ACC112 (cell line): Measurements from ENCODE around the gene XRCC5.

Experiments used
- H2AFZ ChIP-seq: fragments of 200-600 bp; sonication (generic); one replicate; pipeline ENCODE4 v1.6.0; 2017; ENCODE audit warnings: antibody characterized with exemption, low read length; ENCODE audit not compliant: unreplicated experiment
- H3K27ac ChIP-seq: fragments of 200-600 bp; sonication (generic); 2 replicates; pipeline ENCODE4 v1.5.1; 2014; ENCODE audit warnings: low read depth, mild to moderate bottlenecking, antibody characterized with exemption, low read length, moderate library complexity
- H3K27me3 ChIP-seq: fragments of 200-600 bp; sonication (generic); 2 replicates; pipeline ENCODE4 v1.6.1; 2014; ENCODE audit warnings: mild to moderate bottlenecking, antibody characterized with exemption, low read length, moderate library complexity, mixed read lengths; ENCODE audit not compliant: insufficient read depth
- H3K36me3 ChIP-seq: fragments of 200-600 bp; sonication (generic); 2 replicates; pipeline ENCODE4 v1.6.1; 2016; ENCODE audit warnings: mild to moderate bottlenecking, antibody characterized with exemption, low read length, moderate library complexity, mixed read lengths; ENCODE audit not compliant: insufficient read depth
- H3K4me1 ChIP-seq: fragments of 200-600 bp; sonication (generic); one replicate; pipeline ENCODE4 v1.6.1; 2016; ENCODE audit warnings: low read length, mixed read lengths; ENCODE audit not compliant: insufficient read depth, unreplicated experiment, control insufficient read depth
- H3K4me3 ChIP-seq: fragments of 200-600 bp; sonication (generic); 2 replicates; pipeline ENCODE4 v1.5.1; 2014; ENCODE audit warnings: mild to moderate bottlenecking, low read depth, low read length
- H3K79me2 ChIP-seq: fragments of 200-600 bp; sonication (generic); one replicate; pipeline ENCODE4 v1.6.0; 2016; ENCODE audit warnings: low read length; ENCODE audit not compliant: control insufficient read depth, unreplicated experiment, insufficient read depth

Gene XRCC5

DNA sequence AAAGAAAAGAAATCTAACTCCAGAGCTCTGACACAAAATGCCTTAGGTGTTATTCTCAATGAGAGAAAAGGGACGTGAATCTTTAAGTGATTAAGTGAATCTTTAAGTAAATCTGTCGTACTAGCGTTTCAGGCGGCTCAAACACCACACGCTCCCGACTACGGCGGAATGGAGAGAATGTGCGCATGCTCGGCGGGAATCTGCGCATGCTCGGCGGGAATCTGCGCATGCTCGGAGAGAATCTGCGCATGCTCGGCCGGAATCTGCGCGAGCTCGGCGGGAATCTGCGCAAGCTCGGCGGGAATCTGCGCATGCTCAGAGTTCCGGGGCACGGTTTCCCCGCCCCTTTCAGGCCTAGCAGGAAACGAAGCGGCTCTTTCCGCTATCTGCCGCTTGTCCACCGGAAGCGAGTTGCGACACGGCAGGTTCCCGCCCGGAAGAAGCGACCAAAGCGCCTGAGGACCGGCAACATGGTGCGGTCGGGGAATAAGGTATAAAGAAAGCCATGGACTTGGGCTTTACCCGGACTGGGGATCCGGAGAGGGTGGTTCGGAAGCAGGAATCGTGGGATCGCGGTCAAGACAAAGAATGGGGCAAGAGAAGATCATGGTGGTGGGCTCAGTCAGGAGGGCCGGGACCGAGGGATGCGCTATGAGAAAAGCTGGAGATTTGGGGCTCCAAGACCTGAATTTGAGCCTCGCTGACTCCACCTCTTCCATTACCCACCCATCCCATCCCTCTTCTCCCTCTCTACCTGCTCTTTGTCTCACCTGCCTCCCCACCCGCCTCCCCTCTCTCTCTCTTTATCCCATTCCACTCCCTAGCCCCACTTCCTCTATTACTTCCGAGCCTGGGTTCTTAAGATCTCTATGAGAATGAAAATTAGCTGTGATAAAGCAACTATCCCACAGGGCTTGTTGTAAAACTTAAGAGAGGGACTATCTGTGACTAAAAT is at the start of gene XRCC5:
XRCC5 (plus strand) TSS at position 382 of the 955 bp plus-strand sequence; CDS start at position 471, 89 bp downstream.
- Histone ChIP-seq H3K36me3 (peaks cover 25% of the 10 kb centered on the region), H3K27me3 (no peaks in the 10 kb centered on the region), H3K4me1 (peaks cover 28% of the 10 kb centered on the region), H3K79me2 (peaks cover 44% of the 10 kb centered on the region), H3K4me3 (peak within 1 kb of the TSS; percentile 99), H2AFZ (peak within 1 kb of the TSS; percentile 85), H3K27ac (peak within 1 kb of the TSS; percentile 81)

DNA sequence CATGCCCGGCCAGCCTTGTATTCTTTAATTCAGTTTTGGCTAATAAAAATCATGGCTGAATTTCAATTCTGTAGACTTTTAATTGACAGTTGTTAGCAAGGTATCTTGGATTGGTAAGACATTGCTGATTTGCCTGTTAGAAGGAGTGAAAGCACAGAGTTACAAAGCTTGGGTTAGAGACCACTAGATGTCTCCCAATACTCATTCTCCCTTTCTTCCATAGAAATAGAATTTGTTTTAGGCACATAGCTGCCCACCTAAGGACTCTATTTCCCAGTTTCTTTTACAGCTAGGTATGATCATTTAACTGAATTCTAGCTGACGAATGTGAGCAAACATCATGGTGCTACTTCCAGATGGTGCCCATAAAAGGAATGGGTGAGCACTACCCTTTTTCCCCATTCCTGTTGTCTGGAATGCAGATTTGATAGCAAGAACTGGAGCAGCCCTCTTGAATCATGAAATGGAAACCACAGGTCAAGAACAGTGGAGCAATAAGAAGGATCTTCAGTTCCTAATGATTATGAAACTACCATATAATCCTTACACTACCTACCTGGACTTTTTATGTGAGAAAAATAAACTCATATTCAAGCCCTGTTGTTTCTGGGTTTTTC is 45.0 kb upstream of the XRCC5 start:
- H3K79me2 ChIP-seq: no peaks in the 10 kb centered on the region
- no peaks in the 10 kb centered on the region for H3K27me3 ChIP-seq
- no peak overlapping the region for H3K27ac ChIP-seq
- no peak overlapping the region for H2AFZ ChIP-seq
- peaks cover 5% of the 10 kb centered on the region; the same call in 1 of the 2 replicates for H3K36me3 ChIP-seq
- peaks cover 16% of the 10 kb centered on the region for H3K4me1 ChIP-seq
- H3K4me3 ChIP-seq: no peak overlapping the region

DNA sequence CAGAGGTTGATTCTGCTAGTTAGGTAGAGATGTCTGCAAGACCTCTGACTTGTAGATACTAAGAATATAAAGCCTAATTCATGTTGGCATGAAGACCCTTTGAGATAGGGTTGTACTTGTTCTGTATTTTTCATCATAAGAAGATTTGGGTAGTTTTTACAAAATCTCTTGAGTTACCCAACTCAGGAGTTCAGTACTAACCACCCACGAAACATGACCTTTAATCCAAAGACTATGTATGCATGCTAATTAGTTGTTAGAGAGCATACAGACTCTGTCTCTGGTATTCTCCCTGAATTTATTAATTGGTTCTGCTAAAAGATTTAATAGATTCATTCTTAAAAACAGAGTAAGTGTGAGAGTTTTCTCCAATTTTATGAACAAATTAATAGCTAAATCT is 44.5 kb upstream of the XRCC5 start:
- Histone ChIP-seq H3K36me3 (peaks cover 5% of the 10 kb centered on the region; the same call in 1 of the 2 replicates), H3K27me3 (no peaks in the 10 kb centered on the region), H3K4me1 (peaks cover 16% of the 10 kb centered on the region), H3K27ac (no peak overlapping the region), H2AFZ (no peak overlapping the region), H3K79me2 (no peaks in the 10 kb centered on the region), H3K4me3 (no peak overlapping the region)

DNA sequence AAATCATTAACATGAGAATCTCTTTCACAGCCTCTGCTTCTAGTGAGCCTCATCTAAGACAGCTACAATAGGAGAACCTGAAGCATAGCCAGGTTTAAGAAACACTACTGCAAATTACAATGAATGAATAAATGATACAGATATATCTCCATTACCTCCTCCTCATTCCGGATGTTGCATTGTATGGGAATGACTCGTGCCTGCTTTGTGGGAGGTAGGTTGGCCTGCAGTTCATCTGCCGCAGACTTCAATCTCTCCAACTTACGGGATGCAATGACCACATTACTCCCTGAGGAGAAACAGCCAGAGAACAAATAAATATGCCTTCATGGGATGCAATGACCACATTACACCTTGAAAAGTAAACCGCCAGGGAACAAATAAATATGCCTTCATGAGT is 42.9 kb upstream of the XRCC5 start:
- H3K36me3 ChIP-seq: peaks cover 5% of the 10 kb centered on the region; the same call in 1 of the 2 replicates
- H3K4me1 ChIP-seq: peaks cover 16% of the 10 kb centered on the region
- no peak overlapping the region for H3K27ac ChIP-seq
- no peaks in the 10 kb centered on the region for H3K79me2 ChIP-seq
- no peak overlapping the region for H3K4me3 ChIP-seq
- H2AFZ ChIP-seq: no peak overlapping the region
- H3K27me3 ChIP-seq: no peaks in the 10 kb centered on the region

DNA sequence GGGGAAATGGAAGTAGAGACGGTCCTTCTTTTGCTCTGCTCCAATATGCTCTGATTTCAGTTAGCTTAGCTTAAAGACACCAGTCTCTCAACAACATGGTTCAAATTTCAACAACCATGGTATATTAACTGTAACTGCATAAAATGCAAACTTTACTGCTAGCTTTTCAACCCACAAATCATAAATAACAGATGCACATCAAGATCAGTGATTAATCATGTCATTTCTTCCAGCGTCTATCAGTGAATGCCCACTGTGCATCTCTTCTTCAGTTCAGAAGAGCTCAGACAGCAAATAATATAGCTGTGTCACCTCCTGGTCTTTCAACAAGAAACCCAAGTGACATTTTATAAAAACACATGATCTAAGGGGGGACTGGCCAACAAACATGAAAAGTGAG is 40.1 kb upstream of the XRCC5 start:
- Histone ChIP-seq H3K79me2 (no peaks in the 10 kb centered on the region), H2AFZ (no peak overlapping the region), H3K27ac (no peak overlapping the region), H3K36me3 (peaks cover 8% of the 10 kb centered on the region; the same call in 1 of the 2 replicates), H3K4me1 (peaks cover 16% of the 10 kb centered on the region), H3K27me3 (no peaks in the 10 kb centered on the region), H3K4me3 (no peak overlapping the region)

DNA sequence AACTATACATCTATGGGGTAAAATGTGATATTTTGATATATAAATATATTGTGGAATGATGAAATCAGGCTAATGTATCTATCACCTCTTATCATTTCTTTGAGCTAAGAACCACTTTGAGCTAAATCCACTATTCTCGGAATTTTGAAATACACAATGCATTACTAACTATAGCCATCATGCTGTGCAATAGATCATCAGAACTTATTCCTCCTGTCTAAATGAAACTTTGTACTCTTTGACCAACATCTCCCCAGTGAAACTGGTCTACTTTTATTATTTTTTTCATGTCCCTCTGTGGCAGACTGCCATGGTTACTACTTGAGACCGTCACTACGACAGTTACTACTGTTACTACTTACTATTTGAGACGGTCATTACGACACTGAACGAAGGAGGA is 39.0 kb upstream of the XRCC5 start:
- Histone ChIP-seq H3K36me3 (0 out of 2 replicates have a peak, but pooled peaks cover 3% of the 10 kb centered on the region), H3K27me3 (no peaks in the 10 kb centered on the region), H3K4me1 (peaks cover 12% of the 10 kb centered on the region), H3K79me2 (no peaks in the 10 kb centered on the region), H3K27ac (no peak overlapping the region), H3K4me3 (no peak overlapping the region), H2AFZ (no peak overlapping the region)

DNA sequence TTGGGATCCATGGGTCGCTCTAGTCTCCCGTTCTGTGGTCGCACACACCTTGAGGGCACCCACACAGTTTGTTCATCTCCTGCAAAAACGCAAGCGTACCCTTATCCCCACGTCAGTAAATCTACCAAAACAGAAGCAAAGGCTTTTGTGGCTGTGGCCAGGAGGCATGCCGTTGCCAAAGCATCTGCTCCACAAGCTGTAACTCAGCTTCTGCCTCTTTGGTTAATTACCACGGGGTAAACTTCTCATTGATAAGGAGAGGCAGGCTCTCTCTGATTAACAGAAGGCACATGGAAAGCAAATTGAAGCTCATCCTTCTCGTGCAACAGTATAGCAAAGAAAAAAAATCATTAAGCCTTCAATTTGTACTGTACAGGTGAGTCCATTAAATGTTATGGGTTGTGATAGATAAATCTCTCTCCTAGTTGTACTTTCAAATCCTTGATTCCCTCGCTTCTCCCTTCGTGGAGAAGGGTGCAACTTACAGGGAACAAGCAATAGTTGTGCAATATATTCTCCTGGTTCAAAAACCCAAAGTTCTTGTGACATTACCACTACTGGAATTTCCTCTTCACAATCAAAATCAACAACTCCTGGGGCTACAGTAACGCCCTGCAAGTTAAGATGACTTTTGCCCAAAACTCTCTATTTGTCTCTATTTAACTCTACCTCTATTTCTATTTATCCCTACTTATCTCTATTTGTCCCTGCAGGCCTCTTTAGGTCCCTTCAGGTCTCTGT is 37.9 kb upstream of the XRCC5 start:
- Histone ChIP-seq H3K79me2 (no peaks in the 10 kb centered on the region), H3K27me3 (no peaks in the 10 kb centered on the region), H3K4me3 (no peak overlapping the region), H3K36me3 (0 out of 2 replicates have a peak, but pooled peaks cover 3% of the 10 kb centered on the region), H3K27ac (no peak overlapping the region), H3K4me1 (peaks cover 8% of the 10 kb centered on the region), H2AFZ (no peak overlapping the region)

DNA sequence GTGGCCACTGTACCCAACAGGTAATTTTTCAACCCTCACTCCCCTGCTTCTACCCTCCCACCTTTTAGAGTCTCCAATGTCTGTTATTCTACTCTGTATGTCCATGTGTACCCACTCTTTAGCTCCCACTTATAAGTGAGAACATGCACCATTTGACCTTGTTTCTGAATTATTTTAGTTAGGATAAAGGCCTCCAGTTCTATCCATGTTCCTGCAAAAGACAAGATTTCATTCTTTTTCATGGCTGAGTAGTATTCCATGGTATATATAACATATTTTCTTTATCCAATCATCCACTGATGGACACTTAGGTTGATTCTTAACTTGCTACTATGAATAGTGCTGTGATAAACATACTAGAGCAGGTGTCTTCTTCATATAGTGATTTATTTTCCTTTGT is 36.7 kb upstream of the XRCC5 start:
- Histone ChIP-seq H3K4me1 (no peaks in the 10 kb centered on the region), H2AFZ (no peak overlapping the region), H3K27ac (no peak overlapping the region), H3K4me3 (no peak overlapping the region), H3K79me2 (no peaks in the 10 kb centered on the region), H3K36me3 (0 out of 2 replicates have a peak, but pooled peaks cover 3% of the 10 kb centered on the region), H3K27me3 (no peaks in the 10 kb centered on the region)

DNA sequence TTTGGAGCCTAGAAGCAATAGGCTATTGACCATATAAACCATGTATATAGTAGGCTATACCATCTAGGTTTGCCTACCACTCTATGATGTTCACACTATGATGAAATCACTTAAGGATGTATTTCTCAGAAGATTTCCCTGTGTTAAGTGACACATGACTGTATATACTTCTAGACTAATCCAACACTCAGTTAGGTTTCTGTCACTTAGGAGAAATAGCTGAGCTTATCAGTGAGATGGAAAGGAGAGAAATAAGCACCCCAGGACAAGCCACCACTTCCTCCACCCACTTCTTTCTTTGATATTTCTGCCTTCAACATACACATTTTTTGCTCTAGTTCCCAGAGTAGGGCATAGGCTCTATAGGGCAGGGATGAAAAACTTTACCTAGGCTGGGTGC is 35.4 kb upstream of the XRCC5 start:
- no peaks in the 10 kb centered on the region for H3K79me2 ChIP-seq
- H3K4me1 ChIP-seq: peaks cover 3% of the 10 kb centered on the region
- H3K36me3 ChIP-seq: 0 out of 2 replicates have a peak, but pooled peaks cover 3% of the 10 kb centered on the region

DNA sequence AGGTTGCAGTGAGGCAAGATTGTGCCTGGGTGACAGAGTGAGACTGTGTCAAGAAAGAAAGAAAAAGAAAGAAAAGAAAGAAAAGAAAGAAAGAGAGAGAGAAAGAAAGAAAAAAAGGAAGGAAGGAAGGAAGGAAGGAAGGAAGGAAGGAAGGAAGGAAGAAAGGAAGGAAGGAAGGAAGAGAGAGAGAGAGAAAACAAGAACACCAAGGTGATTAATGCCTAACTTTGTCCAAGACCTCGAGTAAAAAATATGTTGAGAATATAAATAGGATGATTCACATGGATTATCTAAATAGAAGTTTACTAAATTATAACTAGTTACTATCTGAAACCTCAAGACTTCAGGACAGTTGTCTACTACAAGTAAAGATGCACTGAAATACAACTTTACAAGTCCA is 34.8 kb upstream of the XRCC5 start:
- Histone ChIP-seq H3K4me1 (peaks cover 5% of the 10 kb centered on the region), H2AFZ (no peak overlapping the region), H3K36me3 (0 out of 2 replicates have a peak, but pooled peaks cover 3% of the 10 kb centered on the region), H3K4me3 (no peak overlapping the region), H3K79me2 (no peaks in the 10 kb centered on the region), H3K27ac (no peak overlapping the region), H3K27me3 (no peaks in the 10 kb centered on the region)

More for the DNA sequence above, 35.4 kb upstream of the XRCC5 start:
- no peak overlapping the region for H3K4me3 ChIP-seq
- H3K27me3 ChIP-seq: no peaks in the 10 kb centered on the region
- no peak overlapping the region for H3K27ac ChIP-seq
- H2AFZ ChIP-seq: no peak overlapping the region
